Measurements from ENCODE around the gene FADS6.

- TF ChIP-seq POLR2AphosphoS5 (IDR thresholded peaks at IDR 0.05; ENCODE audit: low read depth, low read length) (no peak), CTCF (IDR thresholded peaks at IDR 0.05) (peak; percentile 89), REST (IDR thresholded peaks at IDR 0.05; ENCODE audit: insufficient read depth in 1 of 2, low read depth in 2 of 2, low read length in 1 of 2) (no peak), SIN3A (IDR thresholded peaks at IDR 0.05; ENCODE audit: borderline replicate concordance, insufficient read depth, low read depth, low read length) (no peak)
Measured at GRCh38 chr17:74859459-74860228, 33.8 kb downstream of the FADS6 start, which contains the start of gene GRIN2C.

Data from Panc1 (cell line).